ENCODE results near the gene TMEM207.

The TMEM207 gene

DNA sequence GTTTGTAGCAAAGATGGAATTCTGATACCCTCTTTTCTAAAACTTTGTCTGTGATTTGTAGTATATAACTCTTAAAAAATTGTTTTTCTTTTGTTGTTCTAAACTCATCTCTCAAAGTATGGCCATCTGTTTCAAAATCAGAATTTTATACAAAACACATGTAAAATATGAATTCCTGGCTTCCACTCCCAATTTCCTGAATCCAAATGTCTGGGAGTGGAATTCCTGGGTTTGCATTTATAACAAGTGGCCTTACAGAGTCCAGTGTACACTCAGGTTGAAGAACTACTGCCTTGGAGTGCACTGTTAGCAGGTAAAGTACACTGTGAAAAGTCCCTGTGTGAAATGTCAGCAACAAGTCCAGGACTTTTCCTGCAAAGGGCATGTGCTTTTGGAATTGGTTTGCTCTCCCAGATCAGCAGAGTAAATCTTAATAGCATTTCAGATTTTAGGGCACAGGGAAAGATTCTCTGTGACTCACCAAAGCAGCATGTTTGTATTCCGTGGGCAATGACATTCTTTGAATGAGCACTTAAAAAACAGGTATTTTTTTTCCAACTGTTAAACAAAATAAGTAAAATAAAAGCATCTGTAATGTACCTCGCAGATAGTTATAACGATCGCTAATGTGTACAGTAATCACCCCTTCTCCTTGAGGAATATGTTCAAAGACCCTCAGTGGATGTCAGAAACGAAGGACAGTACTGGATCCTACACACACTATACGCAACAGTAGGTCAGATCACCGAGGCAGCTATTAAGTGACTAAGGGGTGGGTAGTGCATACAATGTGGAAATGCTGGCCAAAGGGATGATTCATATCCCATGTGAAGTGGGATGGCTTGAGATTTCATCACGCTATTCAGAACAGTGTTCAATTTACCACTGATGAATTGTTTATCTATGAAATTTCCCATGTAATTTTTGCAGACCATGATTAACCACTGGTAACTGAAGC is 63.7 kb downstream of the TMEM207 start:
- in situ Hi-C loops (cut with MboI; ENCODE audit: low pct_unique_long_range_greater_than_20kb, low sequenced_read_pairs, unreplicated experiment): no loop called here
- TF ChIP-seq, protein P1, sequence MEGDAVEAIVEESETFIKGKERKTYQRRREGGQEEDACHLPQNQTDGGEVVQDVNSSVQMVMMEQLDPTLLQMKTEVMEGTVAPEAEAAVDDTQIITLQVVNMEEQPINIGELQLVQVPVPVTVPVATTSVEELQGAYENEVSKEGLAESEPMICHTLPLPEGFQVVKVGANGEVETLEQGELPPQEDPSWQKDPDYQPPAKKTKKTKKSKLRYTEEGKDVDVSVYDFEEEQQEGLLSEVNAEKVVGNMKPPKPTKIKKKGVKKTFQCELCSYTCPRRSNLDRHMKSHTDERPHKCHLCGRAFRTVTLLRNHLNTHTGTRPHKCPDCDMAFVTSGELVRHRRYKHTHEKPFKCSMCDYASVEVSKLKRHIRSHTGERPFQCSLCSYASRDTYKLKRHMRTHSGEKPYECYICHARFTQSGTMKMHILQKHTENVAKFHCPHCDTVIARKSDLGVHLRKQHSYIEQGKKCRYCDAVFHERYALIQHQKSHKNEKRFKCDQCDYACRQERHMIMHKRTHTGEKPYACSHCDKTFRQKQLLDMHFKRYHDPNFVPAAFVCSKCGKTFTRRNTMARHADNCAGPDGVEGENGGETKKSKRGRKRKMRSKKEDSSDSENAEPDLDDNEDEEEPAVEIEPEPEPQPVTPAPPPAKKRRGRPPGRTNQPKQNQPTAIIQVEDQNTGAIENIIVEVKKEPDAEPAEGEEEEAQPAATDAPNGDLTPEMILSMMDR (IDR thresholded peaks at IDR 0.05; ENCODE audit: extremely low read depth, insufficient read depth, missing control alignments): no peak
- DNase-seq (ENCODE audit: low spot score): no peak

- peak; percentile 48 for DNase-seq (ENCODE audit: low spot score)
- TF ChIP-seq, protein P1 (IDR thresholded peaks at IDR 0.05; ENCODE audit: extremely low read depth, insufficient read depth, missing control alignments): peak; percentile 48
- in situ Hi-C loops (cut with MboI; ENCODE audit: low pct_unique_long_range_greater_than_20kb, low sequenced_read_pairs, unreplicated experiment): no loop called here
Measured at GRCh38 chr3:190384309-190384756, 65.4 kb downstream of the TMEM207 start.

- in situ Hi-C loops (cut with MboI; ENCODE audit: low pct_unique_long_range_greater_than_20kb, low sequenced_read_pairs, unreplicated experiment): no loop called here
- TF ChIP-seq, protein P1 (IDR thresholded peaks at IDR 0.05; ENCODE audit: extremely low read depth, insufficient read depth, missing control alignments): no peak
- DNase-seq (ENCODE audit: low spot score): no peak
Measured at GRCh38 chr3:190382082-190382481, 67.6 kb downstream of the TMEM207 start.

DNA sequence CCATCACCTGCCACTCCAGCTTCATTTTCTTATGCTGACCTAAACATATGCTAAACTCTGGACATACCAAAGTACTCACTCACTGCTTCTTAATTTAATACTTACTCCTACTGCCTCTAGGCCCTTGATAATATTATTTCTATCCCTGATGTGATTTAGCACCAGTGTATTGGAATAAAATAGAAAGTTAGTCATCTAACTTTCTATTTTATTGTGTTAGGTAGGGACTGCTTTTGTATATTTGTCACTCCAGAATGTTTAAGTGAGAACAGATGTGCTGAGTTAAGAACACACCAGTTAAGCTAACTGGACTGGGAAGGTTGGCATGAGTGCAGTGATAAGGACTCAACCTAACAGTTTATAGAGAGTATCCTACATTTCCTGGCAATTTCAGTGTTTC is 68.3 kb downstream of the TMEM207 start:
- no peak for DNase-seq (ENCODE audit: low spot score)
- TF ChIP-seq, protein P1 (IDR thresholded peaks at IDR 0.05; ENCODE audit: extremely low read depth, insufficient read depth, missing control alignments): no peak
- in situ Hi-C loops (cut with MboI; ENCODE audit: low pct_unique_long_range_greater_than_20kb, low sequenced_read_pairs, unreplicated experiment): no loop called here

- in situ Hi-C loops (cut with MboI; ENCODE audit: low pct_unique_long_range_greater_than_20kb, low sequenced_read_pairs, unreplicated experiment): no loop called here
- no peak for DNase-seq (ENCODE audit: low spot score)
- TF ChIP-seq, protein P1 (IDR thresholded peaks at IDR 0.05; ENCODE audit: extremely low read depth, insufficient read depth, missing control alignments): no peak
Measured at GRCh38 chr3:190380184-190380583, 69.5 kb downstream of the TMEM207 start.

All from GM13977 (cell line).